ENCODE results near the gene KPRP. TPM values are rescaled to one million over a fixed set of nuclear protein-coding genes. Genes with fewer than 3 reads are reported as not detected.

Gene KPRP
- total RNA-seq, 1 donor from 2014 or later = not detected

DNA sequence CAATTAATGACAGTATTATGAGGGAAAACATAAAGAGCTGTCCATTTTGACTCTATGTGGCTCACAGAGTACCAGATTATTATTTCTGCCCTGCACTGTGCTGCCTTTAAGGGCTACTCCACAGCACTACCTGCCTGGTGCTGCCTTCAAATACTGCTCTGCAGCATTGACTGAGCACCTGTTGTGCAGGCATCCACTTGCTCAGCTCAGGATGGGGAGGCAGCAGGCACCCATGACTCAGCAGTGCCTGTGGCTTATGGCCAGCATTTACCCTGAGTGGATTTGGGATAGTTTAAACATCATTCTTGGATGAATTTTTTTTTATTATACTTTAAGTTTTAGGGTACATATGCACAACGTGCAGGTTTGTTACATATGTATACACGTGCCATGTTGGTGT lies 953 bp upstream of the KPRP start:
- no peaks in the 10 kb centered on the region for H3K79me2 ChIP-seq (ENCODE audit: insufficient read depth, low read length)
- no peak overlapping the region for H3K4me3 ChIP-seq (ENCODE audit: insufficient read depth, low read depth, low read length)
- no peaks in the 10 kb centered on the region for H4K20me1 ChIP-seq (ENCODE audit: insufficient read depth, low read length)
- H2AFZ ChIP-seq (ENCODE audit: low read depth, low read length) = no peak overlapping the region
- H3K27ac ChIP-seq (ENCODE audit: low read depth, low read length) = no peak overlapping the region
- Mint-ChIP-seq H3K27ac (ENCODE audit: unreplicated experiment) (no peak overlapping the region), H3K27me3 (ENCODE audit: low read depth, unreplicated experiment) (peaks cover 15% of the 10 kb centered on the region), H3K9me3 (ENCODE audit: unreplicated experiment) (peaks cover 3% of the 10 kb centered on the region), H3K4me3 (ENCODE audit: unreplicated experiment) (no peak overlapping the region), H3K4me1 (ENCODE audit: low read depth, unreplicated experiment) (peaks cover 4% of the 10 kb centered on the region), H3K36me3 (ENCODE audit: low read depth, unreplicated experiment) (peaks cover 2% of the 10 kb centered on the region)
- no peaks in the 10 kb centered on the region for H3K27me3 ChIP-seq (ENCODE audit: insufficient read depth, low read length)
- FAIRE-seq = no peak
- H3K9me3 ChIP-seq (ENCODE audit: insufficient read depth, low read depth, low read length) = peaks cover 3% of the 10 kb centered on the region
- no peak for TF ChIP-seq EZH2 (IDR thresholded peaks at IDR 0.05; ENCODE audit: insufficient read depth, low read length)
- TF ChIP-seq, protein P1, sequence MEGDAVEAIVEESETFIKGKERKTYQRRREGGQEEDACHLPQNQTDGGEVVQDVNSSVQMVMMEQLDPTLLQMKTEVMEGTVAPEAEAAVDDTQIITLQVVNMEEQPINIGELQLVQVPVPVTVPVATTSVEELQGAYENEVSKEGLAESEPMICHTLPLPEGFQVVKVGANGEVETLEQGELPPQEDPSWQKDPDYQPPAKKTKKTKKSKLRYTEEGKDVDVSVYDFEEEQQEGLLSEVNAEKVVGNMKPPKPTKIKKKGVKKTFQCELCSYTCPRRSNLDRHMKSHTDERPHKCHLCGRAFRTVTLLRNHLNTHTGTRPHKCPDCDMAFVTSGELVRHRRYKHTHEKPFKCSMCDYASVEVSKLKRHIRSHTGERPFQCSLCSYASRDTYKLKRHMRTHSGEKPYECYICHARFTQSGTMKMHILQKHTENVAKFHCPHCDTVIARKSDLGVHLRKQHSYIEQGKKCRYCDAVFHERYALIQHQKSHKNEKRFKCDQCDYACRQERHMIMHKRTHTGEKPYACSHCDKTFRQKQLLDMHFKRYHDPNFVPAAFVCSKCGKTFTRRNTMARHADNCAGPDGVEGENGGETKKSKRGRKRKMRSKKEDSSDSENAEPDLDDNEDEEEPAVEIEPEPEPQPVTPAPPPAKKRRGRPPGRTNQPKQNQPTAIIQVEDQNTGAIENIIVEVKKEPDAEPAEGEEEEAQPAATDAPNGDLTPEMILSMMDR (IDR thresholded peaks at IDR 0.05; ENCODE audit: insufficient read depth, low read depth, low read length) = no peak
- no peak overlapping the region for H3K4me2 ChIP-seq (ENCODE audit: low read length)
- H3K4me1 ChIP-seq (ENCODE audit: insufficient read depth, low read length) = peaks cover 3% of the 10 kb centered on the region
- H3K36me3 ChIP-seq (ENCODE audit: insufficient read depth, low read length) = no peaks in the 10 kb centered on the region
- no peak for DNase-seq (ENCODE audit: low read depth)
- no peak overlapping the region for H3K9ac ChIP-seq (ENCODE audit: low read length)

DNA sequence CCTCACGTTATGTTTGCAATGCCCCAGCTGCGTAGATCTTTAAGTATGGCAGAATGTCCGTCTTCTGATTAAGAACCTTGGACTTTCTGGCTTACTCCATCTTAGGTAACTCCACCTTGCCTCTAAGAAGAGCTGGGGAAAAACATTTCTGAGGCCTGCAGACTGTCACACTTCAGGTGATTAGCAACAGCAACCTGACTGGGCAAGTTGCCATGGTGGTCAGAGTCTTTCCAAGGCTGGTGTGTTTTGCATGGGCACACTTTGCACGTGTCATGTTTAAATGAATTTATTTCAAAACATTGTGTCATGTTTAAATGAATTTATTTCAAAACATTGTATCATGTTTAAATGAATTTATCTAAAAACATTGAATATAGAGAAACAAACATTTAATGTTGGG lies 811 bp downstream of the KPRP start:
- Mint-ChIP-seq H3K36me3 (ENCODE audit: low read depth, unreplicated experiment) (peaks cover 2% of the 10 kb centered on the region), H3K9me3 (ENCODE audit: unreplicated experiment) (peaks cover 6% of the 10 kb centered on the region), H3K27me3 (ENCODE audit: low read depth, unreplicated experiment) (peaks cover 16% of the 10 kb centered on the region), H3K27ac (ENCODE audit: unreplicated experiment) (no peak overlapping the region), H3K4me3 (ENCODE audit: unreplicated experiment) (no peak overlapping the region), H3K4me1 (ENCODE audit: low read depth, unreplicated experiment) (no peaks in the 10 kb centered on the region)
- no peaks in the 10 kb centered on the region for H3K27me3 ChIP-seq (ENCODE audit: insufficient read depth, low read length)
- no peak overlapping the region for H3K27ac ChIP-seq (ENCODE audit: low read depth, low read length)
- H3K9me3 ChIP-seq (ENCODE audit: insufficient read depth, low read depth, low read length) = peaks cover 3% of the 10 kb centered on the region
- H3K4me2 ChIP-seq (ENCODE audit: low read length) = no peak overlapping the region
- no peak for DNase-seq (ENCODE audit: low read depth)
- TF ChIP-seq, protein P1 (IDR thresholded peaks at IDR 0.05; ENCODE audit: insufficient read depth, low read depth, low read length) = no peak
- TF ChIP-seq EZH2 (IDR thresholded peaks at IDR 0.05; ENCODE audit: insufficient read depth, low read length) = no peak
- H3K36me3 ChIP-seq (ENCODE audit: insufficient read depth, low read length) = no peaks in the 10 kb centered on the region
- no peaks in the 10 kb centered on the region for H4K20me1 ChIP-seq (ENCODE audit: insufficient read depth, low read length)
- no peak overlapping the region for H3K4me3 ChIP-seq (ENCODE audit: insufficient read depth, low read depth, low read length)
- no peaks in the 10 kb centered on the region for H3K79me2 ChIP-seq (ENCODE audit: insufficient read depth, low read length)
- H3K9ac ChIP-seq (ENCODE audit: low read length) = no peak overlapping the region
- no peak for FAIRE-seq
- H3K4me1 ChIP-seq (ENCODE audit: insufficient read depth, low read length) = no peaks in the 10 kb centered on the region
- H2AFZ ChIP-seq (ENCODE audit: low read depth, low read length) = no peak overlapping the region

DNA sequence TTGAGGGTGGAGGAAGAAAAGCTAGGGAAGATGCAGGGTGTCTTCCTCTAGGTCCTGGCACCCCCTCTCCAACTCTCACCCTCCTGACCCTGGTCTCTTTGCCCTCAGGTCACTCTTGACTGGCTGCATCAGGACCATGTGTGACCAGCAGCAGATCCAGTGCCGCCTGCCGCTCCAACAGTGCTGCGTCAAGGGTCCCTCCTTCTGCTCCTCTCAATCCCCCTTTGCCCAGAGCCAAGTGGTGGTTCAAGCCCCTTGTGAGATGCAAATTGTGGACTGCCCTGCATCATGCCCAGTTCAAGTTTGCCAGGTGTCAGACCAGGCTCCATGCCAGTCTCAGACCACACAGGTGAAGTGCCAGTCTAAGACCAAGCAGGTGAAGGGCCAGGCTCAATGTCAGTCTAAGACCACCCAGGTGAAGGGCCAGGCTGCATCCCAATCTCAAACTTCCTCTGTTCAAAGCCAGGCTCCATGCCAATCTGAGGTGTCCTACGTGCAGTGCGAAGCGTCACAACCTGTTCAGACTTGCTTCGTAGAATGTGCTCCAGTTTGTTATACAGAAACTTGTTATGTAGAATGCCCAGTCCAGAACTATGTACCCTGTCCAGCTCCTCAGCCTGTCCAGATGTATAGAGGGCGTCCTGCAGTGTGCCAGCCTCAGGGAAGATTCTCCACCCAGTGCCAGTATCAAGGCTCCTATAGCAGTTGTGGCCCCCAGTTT lies 1.8 kb downstream of the KPRP start:
- Histone ChIP-seq H3K4me2 (ENCODE audit: low read length) (no peak overlapping the region), H3K4me1 (ENCODE audit: insufficient read depth, low read length) (no peaks in the 10 kb centered on the region), H3K79me2 (ENCODE audit: insufficient read depth, low read length) (no peaks in the 10 kb centered on the region), H3K9ac (ENCODE audit: low read length) (no peak overlapping the region), H3K4me3 (ENCODE audit: insufficient read depth, low read depth, low read length) (no peak overlapping the region), H3K9me3 (ENCODE audit: insufficient read depth, low read depth, low read length) (peaks cover 3% of the 10 kb centered on the region), H3K36me3 (ENCODE audit: insufficient read depth, low read length) (no peaks in the 10 kb centered on the region), H4K20me1 (ENCODE audit: insufficient read depth, low read length) (no peaks in the 10 kb centered on the region), H3K27ac (ENCODE audit: low read depth, low read length) (no peak overlapping the region), H3K27me3 (ENCODE audit: insufficient read depth, low read length) (no peaks in the 10 kb centered on the region), H2AFZ (ENCODE audit: low read depth, low read length) (no peak overlapping the region)
- Mint-ChIP-seq H3K27me3 (ENCODE audit: low read depth, unreplicated experiment) (peaks cover 16% of the 10 kb centered on the region), H3K27ac (ENCODE audit: unreplicated experiment) (no peak overlapping the region), H3K4me3 (ENCODE audit: unreplicated experiment) (no peak overlapping the region), H3K4me1 (ENCODE audit: low read depth, unreplicated experiment) (no peaks in the 10 kb centered on the region), H3K36me3 (ENCODE audit: low read depth, unreplicated experiment) (peaks cover 2% of the 10 kb centered on the region), H3K9me3 (ENCODE audit: unreplicated experiment) (peaks cover 6% of the 10 kb centered on the region)
- FAIRE-seq (no peak), DNase-seq (ENCODE audit: low read depth) (no peak)
- TF ChIP-seq, protein P1 (IDR thresholded peaks at IDR 0.05; ENCODE audit: insufficient read depth, low read depth, low read length) = no peak
- no peak for TF ChIP-seq EZH2 (IDR thresholded peaks at IDR 0.05; ENCODE audit: insufficient read depth, low read length)

All from astrocyte (in vitro differentiated cells and primary cell).